ENCODE results near the gene FAM149B1.
"Not testable (repeated sequence)": the region's sequence is repeated elsewhere in the genome, so short reads cannot be mapped to it uniquely, and the experiment has no call there.

FAM149B1 gene

GRCh38 chr10:73167783-73168464 is at the start of gene FAM149B1, which contains the start of gene ECD:
Gene FAM149B1, plus strand, starts transcription at chr10:73168119. Its CDS starts 221 bp downstream, at chr10:73168340.
Gene ECD, minus strand, starts transcription at chr10:73168008. Its CDS starts 4,071 bp downstream, at chr10:73163937.
- DNase-seq: peak; percentile 52

- DNase-seq: no peak
These were observed 48.5 kb upstream of the FAM149B1 start for GRCh38 chr10:73119457-73119856.

- DNase-seq: no peak
These were observed 48.0 kb upstream of the FAM149B1 start for GRCh38 chr10:73119952-73120351.

- DNase-seq: no peak
These were observed 41.6 kb upstream of the FAM149B1 start for GRCh38 chr10:73126343-73126742.

- DNase-seq: no peak
These were observed 36.6 kb upstream of the FAM149B1 start for GRCh38 chr10:73131301-73131700.

GRCh38 chr10:73131913-73132686 is 35.8 kb upstream of the FAM149B1 start:
- DNase-seq: no peak

GRCh38 chr10:73134727-73135126 is 33.2 kb upstream of the FAM149B1 start:
- no peak for DNase-seq

- no peak for DNase-seq
These were observed 31.3 kb upstream of the FAM149B1 start for GRCh38 chr10:73136627-73137026.

- DNase-seq: no peak
These were observed 28.7 kb upstream of the FAM149B1 start for GRCh38 chr10:73139251-73139650.

GRCh38 chr10:73141603-73142002 is 26.3 kb upstream of the FAM149B1 start:
- DNase-seq: no peak

- not testable (repeated sequence) for DNase-seq
These were observed 17.1 kb upstream of the FAM149B1 start for GRCh38 chr10:73150633-73151413.

GRCh38 chr10:73152009-73152408 is 15.9 kb upstream of the FAM149B1 start:
- no peak for DNase-seq

- DNase-seq: no peak
These were observed 11.9 kb upstream of the FAM149B1 start for GRCh38 chr10:73156054-73156453.

GRCh38 chr10:73159038-73159648 is 8.8 kb upstream of the FAM149B1 start:
- no peak for DNase-seq

GRCh38 chr10:73161079-73161478 is 6.8 kb upstream of the FAM149B1 start:
- no peak for DNase-seq

GRCh38 chr10:73161662-73162061 is 6.3 kb upstream of the FAM149B1 start:
- no peak for DNase-seq

GRCh38 chr10:73163096-73163495 is 4.8 kb upstream of the FAM149B1 start:
- DNase-seq: no peak

- no peak for DNase-seq
These were observed 947 bp upstream of the FAM149B1 start for GRCh38 chr10:73166972-73167371.

- no peak for DNase-seq
These were observed 499 bp upstream of the FAM149B1 start for GRCh38 chr10:73167458-73167782.

- no peak for DNase-seq
These were observed 515 bp downstream of the FAM149B1 start for GRCh38 chr10:73168465-73168803.

GRCh38 chr10:73169320-73169719 is 1.4 kb downstream of the FAM149B1 start:
- DNase-seq: no peak

GRCh38 chr10:73172867-73173266 is 4.9 kb downstream of the FAM149B1 start:
- no peak for DNase-seq

All from NCI-H526 treated with DMSO at 0.1 percent for 48 hours (cell line).